ENCODE measurements around the gene HIGD1A. TPM values are rescaled to one million over a fixed set of nuclear protein-coding genes. Genes with fewer than 3 reads are reported as not detected.
A peak's percentile ranks its signal among the peaks of the same experiment; 100 is the strongest.

The HIGD1A gene
- total RNA-seq, 4 donors from 2014 or later, result 142 to 195 (median 179) TPM

GRCh38 chr3:42839616-42840015, 35.3 kb upstream of the HIGD1A start:
- no peak for DNase-seq (ENCODE audit: low spot score)
- ATAC-seq (ENCODE audit: low FRiP score), result peak; percentile 72
- TF ChIP-seq CTCF (IDR thresholded peaks at IDR 0.05), result peak in 1 of 3 donors; percentile 25

GRCh38 chr3:42838571-42838970, 34.3 kb upstream of the HIGD1A start:
- no peak for TF ChIP-seq CTCF (IDR thresholded peaks at IDR 0.05)
- DNase-seq (ENCODE audit: low spot score) (no peak), ATAC-seq (ENCODE audit: low FRiP score) (no peak)

- DNase-seq (ENCODE audit: low spot score) (no peak), ATAC-seq (ENCODE audit: low FRiP score) (no peak)
- TF ChIP-seq CTCF (IDR thresholded peaks at IDR 0.05), result no peak
These were observed 32.1 kb upstream of the HIGD1A start for GRCh38 chr3:42836150-42837123.

- DNase-seq (ENCODE audit: low spot score), result peak; percentile 66
- TF ChIP-seq CTCF (IDR thresholded peaks at IDR 0.05), result peak in 1 of 3 donors; percentile 70
- peak; percentile 26 for ATAC-seq (ENCODE audit: low FRiP score)
These were observed 27.0 kb upstream of the HIGD1A start for GRCh38 chr3:42831321-42831713.

- TF ChIP-seq CTCF (IDR thresholded peaks at IDR 0.05), result no peak
- ATAC-seq (ENCODE audit: low FRiP score), result peak; percentile 8
- no peak for DNase-seq (ENCODE audit: low spot score)
These were observed 26.4 kb upstream of the HIGD1A start for GRCh38 chr3:42830437-42831320.

- ATAC-seq (ENCODE audit: low FRiP score), result no peak
- TF ChIP-seq CTCF (IDR thresholded peaks at IDR 0.05), result no peak
- DNase-seq (ENCODE audit: low spot score), result no peak
These were observed 25.5 kb upstream of the HIGD1A start for GRCh38 chr3:42829628-42830436.

Measured in omental fat pad (tissue), 4 donors.